NT2/D1 (cell line): ENCODE results near the gene BTRC.
"Not testable (repeated sequence)": the region's sequence is repeated elsewhere in the genome, so short reads cannot be mapped to it uniquely, and the experiment has no call there.

Source experiments
- DNase-seq: peaks from one replicate; pipeline ENCODE4 v3.0.0-alpha.2; 2011; ENCODE audit warnings: low read depth, low spot score
- H3K27me3 ChIP-seq: 2 replicates; pipeline ENCODE4 v1.6.0; 2011; ENCODE audit warnings: mild to moderate bottlenecking; ENCODE audit not compliant: insufficient read length, insufficient read depth
- H3K36me3 ChIP-seq: 2 replicates; pipeline ENCODE4 v1.6.1; 2011; ENCODE audit warnings: mild to moderate bottlenecking, low read length, mixed read lengths; ENCODE audit not compliant: insufficient read depth, insufficient read length
- H3K4me1 ChIP-seq: 2 replicates; pipeline ENCODE4 v1.5.1; 2011; ENCODE audit not compliant: insufficient read depth, insufficient read length
- H3K4me3 ChIP-seq: 2 replicates; pipeline ENCODE4 v1.5.1; 2011; ENCODE audit warnings: low read depth; ENCODE audit not compliant: insufficient read length
- H3K9ac ChIP-seq: 2 replicates; pipeline ENCODE4 v1.6.0; 2011; ENCODE audit warnings: low read depth; ENCODE audit not compliant: insufficient read length
- H3K9me3 ChIP-seq: 2 replicates; pipeline ENCODE4 v1.5.1; 2011; ENCODE audit warnings: mild to moderate bottlenecking, low read length; ENCODE audit not compliant: insufficient read depth
- SUZ12 ChIP-seq: IDR thresholded peaks from 2 replicates; pipeline ENCODE4 v1.6.1; 2011; ENCODE audit not compliant: insufficient read length, insufficient read depth; ENCODE audit errors: extremely low read depth
- YY1 ChIP-seq: IDR thresholded peaks from 2 replicates; pipeline ENCODE4 v1.6.1; 2011; ENCODE audit not compliant: insufficient read length, insufficient read depth
- ZNF274 ChIP-seq: IDR thresholded peaks from 2 replicates; pipeline ENCODE4 v1.6.1; 2011; ENCODE audit warnings: mild to moderate bottlenecking, low read depth, low read length

Gene BTRC

GRCh38 chr10:101587725-101588653 lies 234.0 kb downstream of the BTRC start, which contains the start of the genes DPCD and POLL:
DPCD (plus strand) TSS chr10:101588321; CDS start chr10:101588337, 16 bp downstream.
POLL (minus strand) TSS chr10:101588257; CDS start chr10:101587360, 897 bp downstream.
- peak; percentile 89 for DNase-seq
- Histone ChIP-seq H3K36me3 (peaks cover 31% of the 10 kb centered on the region), H3K4me3 (peak within 1 kb of the TSS; percentile 97), H3K9me3 (no peaks in the 10 kb centered on the region), H3K27me3 (no peaks in the 10 kb centered on the region), H3K4me1 (no peaks in the 10 kb centered on the region), H3K9ac (peak within 1 kb of the TSS; percentile 85)
- TF ChIP-seq YY1 (peak; percentile 63), SUZ12 (no peak)

DNA sequence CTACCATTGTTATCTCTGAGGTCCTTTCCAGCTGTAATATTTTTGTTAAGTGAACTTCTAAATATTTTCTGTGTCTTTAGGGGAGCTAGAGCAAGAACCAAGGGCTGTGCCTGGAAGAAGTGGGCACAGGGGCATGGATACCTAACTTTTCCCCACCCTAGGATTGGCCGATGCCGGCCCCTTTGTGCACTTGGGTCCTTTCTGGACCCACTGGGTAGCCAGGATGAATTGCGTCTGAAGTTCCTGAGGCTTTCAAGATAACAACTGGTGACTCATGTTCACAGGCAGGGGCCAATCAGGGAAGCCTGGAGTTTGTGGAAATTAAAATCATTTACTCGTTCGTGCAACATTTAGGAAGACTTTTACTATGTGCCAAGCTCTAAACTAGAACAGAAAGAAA lies 234.9 kb downstream of the BTRC start:
- DNase-seq = no peak
- Histone ChIP-seq H3K9me3 (no peaks in the 10 kb centered on the region), H3K4me1 (no peaks in the 10 kb centered on the region), H3K4me3 (peak overlapping the region; percentile 97), H3K9ac (no peak overlapping the region), H3K36me3 (peaks cover 23% of the 10 kb centered on the region), H3K27me3 (no peaks in the 10 kb centered on the region)
- TF ChIP-seq SUZ12 = no peak
- no peak for TF ChIP-seq ZNF274
- no peak for TF ChIP-seq YY1

DNA sequence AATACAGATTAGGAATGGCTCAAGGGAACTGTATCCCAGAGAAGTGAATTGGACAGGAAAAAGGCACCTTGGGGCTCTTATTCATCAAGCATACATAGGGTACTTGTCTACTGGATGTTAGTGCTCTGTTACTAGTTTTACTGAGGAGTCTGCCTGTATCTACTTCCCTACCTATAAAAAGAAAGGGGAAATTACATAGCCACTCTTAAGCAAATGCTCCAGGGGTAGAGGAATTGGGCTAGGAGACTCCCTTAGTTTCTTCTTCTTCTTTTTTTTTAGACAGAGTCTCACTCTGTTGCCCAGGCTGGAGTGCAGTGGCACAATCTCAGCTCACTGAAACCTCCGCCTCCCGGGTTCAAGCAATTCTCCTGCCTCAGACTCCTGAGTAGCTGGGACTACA lies 239.4 kb downstream of the BTRC start:
- not testable (repeated sequence) for H3K9ac ChIP-seq, H3K27me3 ChIP-seq, H3K36me3 ChIP-seq, H3K4me3 ChIP-seq, DNase-seq, H3K4me1 ChIP-seq, H3K9me3 ChIP-seq

- peaks cover 4% of the 10 kb centered on the region for H3K36me3 ChIP-seq
- no peak for TF ChIP-seq YY1
- TF ChIP-seq ZNF274 = no peak
- no peak for TF ChIP-seq SUZ12
- H3K9me3 ChIP-seq = no peaks in the 10 kb centered on the region
- no peaks in the 10 kb centered on the region for H3K27me3 ChIP-seq
- no peak overlapping the region for H3K4me3 ChIP-seq
- DNase-seq = no peak
- no peaks in the 10 kb centered on the region for H3K4me1 ChIP-seq
- no peak overlapping the region for H3K9ac ChIP-seq
Measured at GRCh38 chr10:101595591-101596433, 241.8 kb downstream of the BTRC start.

- no peaks in the 10 kb centered on the region for H3K27me3 ChIP-seq
- H3K9me3 ChIP-seq = no peaks in the 10 kb centered on the region
- peaks cover 7% of the 10 kb centered on the region for H3K36me3 ChIP-seq
- H3K4me3 ChIP-seq = no peak overlapping the region
- TF ChIP-seq ZNF274 (no peak), YY1 (no peak), SUZ12 (no peak)
- no peak for DNase-seq
- H3K4me1 ChIP-seq = peaks cover 8% of the 10 kb centered on the region
- no peak overlapping the region for H3K9ac ChIP-seq
Measured at GRCh38 chr10:101597091-101597900, 243.3 kb downstream of the BTRC start.

GRCh38 chr10:101601541-101601940 lies 247.6 kb downstream of the BTRC start:
- peaks cover 15% of the 10 kb centered on the region for H3K36me3 ChIP-seq
- H3K27me3 ChIP-seq = no peaks in the 10 kb centered on the region
- no peaks in the 10 kb centered on the region for H3K9me3 ChIP-seq
- H3K4me3 ChIP-seq = no peak overlapping the region
- TF ChIP-seq ZNF274 (no peak), SUZ12 (no peak), YY1 (no peak)
- no peak for DNase-seq
- peaks cover 11% of the 10 kb centered on the region for H3K4me1 ChIP-seq
- H3K9ac ChIP-seq = no peak overlapping the region
